ENCODE measurements around the gene RND2. TPM values are rescaled to one million over a fixed set of nuclear protein-coding genes. Genes with fewer than 3 reads are reported as not detected.

The RND2 gene
- total and polyA plus RNA-seq, 9 of the 15 experiments (the other 6 are each of a cell fraction or from before 2014, with no cell fraction given): 0.15 to 1.9 (median 0.98) TPM

DNA sequence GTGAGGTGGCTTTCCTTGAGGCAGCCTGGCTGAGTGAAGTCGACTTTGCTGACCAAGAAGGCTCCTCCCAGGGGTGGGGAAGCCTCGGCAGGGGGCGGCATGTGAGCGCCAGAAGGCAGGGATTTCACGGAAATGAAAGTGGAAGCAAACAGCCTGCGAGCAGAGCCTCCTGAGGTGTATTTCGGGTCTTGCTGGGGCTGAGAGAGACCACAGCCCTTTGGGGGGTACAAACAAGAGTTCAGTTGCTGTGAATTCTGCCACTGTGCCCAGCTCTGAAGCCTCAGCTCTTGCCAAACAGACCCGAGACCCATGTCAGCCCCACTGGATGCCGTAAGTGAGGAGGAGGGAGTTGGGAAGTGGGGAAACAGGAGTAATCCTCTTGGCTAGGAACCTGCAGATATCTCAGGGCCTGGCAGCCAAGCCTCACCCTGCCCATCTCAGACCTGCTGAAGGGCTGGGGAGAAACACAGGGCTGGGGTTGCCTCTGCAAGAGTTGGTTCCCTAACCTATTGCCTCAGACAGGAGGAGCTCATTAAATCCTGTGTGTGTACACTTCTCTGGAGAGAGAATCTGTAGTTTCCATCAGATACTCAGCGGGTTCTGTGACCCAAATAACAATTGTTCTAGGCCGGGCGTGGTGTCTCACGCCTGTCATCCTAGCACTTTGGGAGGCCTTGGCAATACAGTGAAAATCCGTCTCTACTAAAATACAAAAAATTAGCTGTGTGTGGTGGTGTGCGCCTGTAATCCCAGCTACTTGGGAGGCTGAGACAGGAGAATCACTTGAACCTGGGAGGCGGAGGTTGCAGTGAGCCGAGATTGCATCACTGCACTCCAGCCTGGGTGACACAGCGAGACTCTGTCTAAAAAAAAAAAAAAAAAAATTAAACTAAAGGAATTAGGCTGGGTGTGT is 18.1 kb upstream of the RND2 start, which contains the start of gene IFI35 (continued):
- TF ChIP-seq PRDM10 (IDR thresholded peaks at IDR 0.05; ENCODE audit: partially characterized antibody): peak; percentile 59
- no peak for TF ChIP-seq ZNF239 (CRISPR knock-in tag; IDR thresholded peaks at IDR 0.05)
- peak; percentile 33; the same call in 1 of the 2 replicates for TF ChIP-seq KLF16 (IDR thresholded peaks at IDR 0.05)
- TF ChIP-seq, protein P1, sequence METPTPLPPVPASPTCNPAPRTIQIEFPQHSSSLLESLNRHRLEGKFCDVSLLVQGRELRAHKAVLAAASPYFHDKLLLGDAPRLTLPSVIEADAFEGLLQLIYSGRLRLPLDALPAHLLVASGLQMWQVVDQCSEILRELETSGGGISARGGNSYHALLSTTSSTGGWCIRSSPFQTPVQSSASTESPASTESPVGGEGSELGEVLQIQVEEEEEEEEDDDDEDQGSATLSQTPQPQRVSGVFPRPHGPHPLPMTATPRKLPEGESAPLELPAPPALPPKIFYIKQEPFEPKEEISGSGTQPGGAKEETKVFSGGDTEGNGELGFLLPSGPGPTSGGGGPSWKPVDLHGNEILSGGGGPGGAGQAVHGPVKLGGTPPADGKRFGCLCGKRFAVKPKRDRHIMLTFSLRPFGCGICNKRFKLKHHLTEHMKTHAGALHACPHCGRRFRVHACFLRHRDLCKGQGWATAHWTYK (CRISPR knock-in tag; IDR thresholded peaks at IDR 0.05): 0 out of 2 replicates have a peak, but pooled peaks have one; percentile 16
- TF ChIP-seq BCOR (IDR thresholded peaks at IDR 0.05): peak; percentile 86; the same call in 1 of the 2 replicates
- no peak for TF ChIP-seq NFYB (IDR thresholded peaks at IDR 0.05; ENCODE audit: extremely low read depth, insufficient read length)
- TF ChIP-seq RNF219 (CRISPR knock-in tag; IDR thresholded peaks at IDR 0.05): no peak
- TF ChIP-seq U2AF1 (optimal IDR thresholded peaks at IDR 0.05; ENCODE audit: low read depth, low read length): no peak
- no peak for TF ChIP-seq ZBTB12 (CRISPR knock-in tag; IDR thresholded peaks at IDR 0.05)

Measured in K562 (cell line).